Tibial nerve (tissue), 4 donors: ENCODE measurements around the gene GMEB2. TPM values are rescaled to one million over a fixed set of nuclear protein-coding genes. Genes with fewer than 3 reads are reported as not detected.
"Not testable (repeated sequence)": the region's sequence is repeated elsewhere in the genome, so short reads cannot be mapped to it uniquely, and the experiment has no call there.

ENCODE experiments used
- DNase-seq, 2 donors: peaks; one replicate each; pipeline ENCODE4 v3.0.0-alpha.2; 2019; ENCODE audit warnings: low spot score in 2 of 2
- H3K27ac ChIP-seq, 4 donors: fragments of 200-600 bp; sonication (generic) in 3 of 4; one replicate each; pipeline ENCODE4 v1.5.1; 2017 to 2019; ENCODE audit warnings: mild to moderate bottlenecking in 1 of 4
- H3K27me3 ChIP-seq, 2 donors: fragments of 200-600 bp; sonication (generic) in 1 of 2; one replicate each; pipeline versions ENCODE4 v1.5.1 to v1.6.0; 2017 to 2019
- H3K36me3 ChIP-seq, 3 donors: fragments of 200-600 bp; sonication (generic); one replicate each; pipeline ENCODE4 v1.5.1; 2018 to 2019
- H3K4me1 ChIP-seq, 4 donors: fragments of 200-600 bp; sonication (generic) in 3 of 4; one replicate each; pipeline ENCODE4 v1.5.1; 2017 to 2019
- H3K4me3 ChIP-seq, 4 donors: fragments of 200-600 bp; sonication (generic) in 3 of 4; one replicate each; pipeline ENCODE4 v1.5.1; 2017 to 2019; ENCODE audit warnings: mild to moderate bottlenecking in 1 of 4, moderate library complexity in 1 of 4
- H3K9me3 ChIP-seq, 4 donors: fragments of 200-600 bp; sonication (generic) in 3 of 4; one replicate each; pipeline ENCODE4 v1.5.1; 2017 to 2019
- EP300 ChIP-seq, 2 donors: sonication (generic); formaldehyde crosslinking; IDR thresholded peaks; one replicate each; pipeline ENCODE4 v1.6.1; 2017; ENCODE audit warnings: antibody characterized with exemption in 2 of 2, mild to moderate bottlenecking in 1 of 2
- POLR2A ChIP-seq, 2 donors: fragments of 450-650 bp; IDR thresholded peaks; one replicate each; pipeline ENCODE4 v1.6.1; 2017; ENCODE audit warnings: antibody characterized with exemption in 2 of 2, mild to moderate bottlenecking in 2 of 2, moderate library complexity in 2 of 2
- WGBS, 2 donors: methylation state at CpG; one replicate each; pipeline ENCODE4 v1.1.5; 2018; 5-methylcytosine and 5-hydroxymethylcytosine counted together
- total RNA-seq, 4 donors: library from RNA; depleted of rRNA; stranded (reverse); fragments of >200 nt; gene quantifications; one replicate each; pipeline ENCODE4 v1.1.0, GENCODE V29; 2016
- TF ChIP-seq, protein P1 (sequence below), 5 experiments: fragments of 200-600 bp in 3 of 5; fragments of 450-650 bp in 2 of 5; sonication (generic) in 3 of 5; IDR thresholded peaks; one replicate each; pipeline ENCODE4 v1.5.1; 2016 to 2019; ENCODE audit warnings: antibody characterized with exemption in 5 of 5, mild to moderate bottlenecking in 3 of 5, moderate library complexity in 2 of 5

Gene GMEB2
- total RNA-seq, 4 donors from 2014 or later = 12.5 to 14.7 (median 13.7) TPM

DNA sequence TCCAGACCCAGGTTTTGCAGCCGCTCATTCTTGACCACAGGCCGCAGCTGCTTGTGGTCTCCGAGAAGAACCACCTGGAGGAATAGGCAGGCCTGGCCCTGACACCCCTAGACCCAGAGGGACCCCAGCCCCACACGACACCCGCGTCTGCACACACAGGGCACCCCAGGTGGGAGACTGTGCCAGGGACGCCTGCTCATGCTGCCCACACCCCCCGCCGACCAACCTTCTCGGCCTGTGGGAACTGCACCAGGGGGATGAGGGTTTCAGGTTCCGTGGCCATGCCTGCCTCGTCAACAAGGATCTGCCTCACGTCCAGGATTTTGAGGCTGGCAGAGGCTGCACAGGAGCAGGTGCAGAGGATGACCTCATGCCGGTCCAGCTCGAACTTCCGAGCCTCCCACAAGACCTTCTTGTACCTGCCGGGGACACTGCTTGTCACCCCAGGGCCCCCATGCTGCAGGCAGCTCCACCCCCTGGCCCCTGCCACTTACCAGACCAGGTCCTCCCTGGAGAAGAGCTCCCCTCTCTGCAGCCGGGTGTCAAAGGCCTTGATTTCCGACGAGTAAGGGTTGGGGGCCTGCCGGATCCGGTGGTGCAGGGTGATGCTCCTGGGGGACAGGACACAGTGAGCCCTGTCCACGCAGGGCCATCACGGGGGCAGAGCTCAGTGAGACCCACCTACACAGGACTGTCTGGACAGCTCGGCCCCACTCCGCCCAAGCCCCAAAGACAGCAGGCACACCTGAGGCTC lies 65.9 kb downstream of the GMEB2 start:
- no peak for TF ChIP-seq POLR2A (IDR thresholded peaks at IDR 0.05)
- TF ChIP-seq EP300 (IDR thresholded peaks at IDR 0.05) = no peak
- TF ChIP-seq, protein P1, sequence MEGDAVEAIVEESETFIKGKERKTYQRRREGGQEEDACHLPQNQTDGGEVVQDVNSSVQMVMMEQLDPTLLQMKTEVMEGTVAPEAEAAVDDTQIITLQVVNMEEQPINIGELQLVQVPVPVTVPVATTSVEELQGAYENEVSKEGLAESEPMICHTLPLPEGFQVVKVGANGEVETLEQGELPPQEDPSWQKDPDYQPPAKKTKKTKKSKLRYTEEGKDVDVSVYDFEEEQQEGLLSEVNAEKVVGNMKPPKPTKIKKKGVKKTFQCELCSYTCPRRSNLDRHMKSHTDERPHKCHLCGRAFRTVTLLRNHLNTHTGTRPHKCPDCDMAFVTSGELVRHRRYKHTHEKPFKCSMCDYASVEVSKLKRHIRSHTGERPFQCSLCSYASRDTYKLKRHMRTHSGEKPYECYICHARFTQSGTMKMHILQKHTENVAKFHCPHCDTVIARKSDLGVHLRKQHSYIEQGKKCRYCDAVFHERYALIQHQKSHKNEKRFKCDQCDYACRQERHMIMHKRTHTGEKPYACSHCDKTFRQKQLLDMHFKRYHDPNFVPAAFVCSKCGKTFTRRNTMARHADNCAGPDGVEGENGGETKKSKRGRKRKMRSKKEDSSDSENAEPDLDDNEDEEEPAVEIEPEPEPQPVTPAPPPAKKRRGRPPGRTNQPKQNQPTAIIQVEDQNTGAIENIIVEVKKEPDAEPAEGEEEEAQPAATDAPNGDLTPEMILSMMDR (IDR thresholded peaks at IDR 0.05) = no peak
- H3K4me1 ChIP-seq = no peaks in the 10 kb centered on the region
- peaks cover 6 to 84% (median 7%) of the 10 kb centered on the region in 3 donors for H3K36me3 ChIP-seq
- no peak for DNase-seq
- 84 to 91% methylated on average over 14 to 22 of the region's 26 CpGs for WGBS, 2 donors
- no peaks in the 10 kb centered on the region for H3K27me3 ChIP-seq
- H3K27ac ChIP-seq = no peak overlapping the region
- H3K9me3 ChIP-seq = no peaks in the 10 kb centered on the region
- no peak overlapping the region for H3K4me3 ChIP-seq

DNA sequence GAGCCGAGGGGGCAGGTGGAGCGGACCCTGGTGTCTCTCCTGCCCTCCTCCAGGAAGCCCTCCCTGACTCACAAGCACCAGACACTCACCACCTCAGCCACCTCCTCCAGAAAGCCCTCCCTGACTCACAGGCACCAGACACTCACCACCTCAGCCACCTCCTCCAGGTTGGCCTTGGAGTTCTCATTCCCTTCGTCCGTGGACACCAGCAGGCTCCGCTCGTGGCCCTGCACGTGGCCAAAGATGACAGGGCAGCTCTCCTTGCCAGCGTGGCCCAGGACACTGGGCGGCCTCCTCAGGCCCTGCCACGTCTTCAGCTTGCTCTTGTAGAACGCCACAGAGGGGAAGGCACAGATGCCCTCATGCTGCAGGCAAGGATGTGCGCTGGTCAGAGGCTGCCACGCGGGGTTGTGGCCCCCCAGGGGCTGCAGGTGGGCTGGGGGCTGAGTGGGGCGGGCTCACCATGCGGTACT lies 66.5 kb downstream of the GMEB2 start:
- Histone ChIP-seq H3K4me3 (no peak overlapping the region), H3K4me1 (no peaks in the 10 kb centered on the region), H3K36me3 (peaks cover 6 to 77% (median 7%) of the 10 kb centered on the region in 3 donors), H3K27ac (no peak overlapping the region), H3K27me3 (no peaks in the 10 kb centered on the region), H3K9me3 (no peaks in the 10 kb centered on the region)
- 92 to 96% methylated on average over 15 to 16 of the region's 16 CpGs for WGBS, 2 donors
- TF ChIP-seq, protein P1 (IDR thresholded peaks at IDR 0.05) = no peak
- TF ChIP-seq EP300 (IDR thresholded peaks at IDR 0.05) (no peak), POLR2A (IDR thresholded peaks at IDR 0.05) (no peak)
- DNase-seq = no peak

DNA sequence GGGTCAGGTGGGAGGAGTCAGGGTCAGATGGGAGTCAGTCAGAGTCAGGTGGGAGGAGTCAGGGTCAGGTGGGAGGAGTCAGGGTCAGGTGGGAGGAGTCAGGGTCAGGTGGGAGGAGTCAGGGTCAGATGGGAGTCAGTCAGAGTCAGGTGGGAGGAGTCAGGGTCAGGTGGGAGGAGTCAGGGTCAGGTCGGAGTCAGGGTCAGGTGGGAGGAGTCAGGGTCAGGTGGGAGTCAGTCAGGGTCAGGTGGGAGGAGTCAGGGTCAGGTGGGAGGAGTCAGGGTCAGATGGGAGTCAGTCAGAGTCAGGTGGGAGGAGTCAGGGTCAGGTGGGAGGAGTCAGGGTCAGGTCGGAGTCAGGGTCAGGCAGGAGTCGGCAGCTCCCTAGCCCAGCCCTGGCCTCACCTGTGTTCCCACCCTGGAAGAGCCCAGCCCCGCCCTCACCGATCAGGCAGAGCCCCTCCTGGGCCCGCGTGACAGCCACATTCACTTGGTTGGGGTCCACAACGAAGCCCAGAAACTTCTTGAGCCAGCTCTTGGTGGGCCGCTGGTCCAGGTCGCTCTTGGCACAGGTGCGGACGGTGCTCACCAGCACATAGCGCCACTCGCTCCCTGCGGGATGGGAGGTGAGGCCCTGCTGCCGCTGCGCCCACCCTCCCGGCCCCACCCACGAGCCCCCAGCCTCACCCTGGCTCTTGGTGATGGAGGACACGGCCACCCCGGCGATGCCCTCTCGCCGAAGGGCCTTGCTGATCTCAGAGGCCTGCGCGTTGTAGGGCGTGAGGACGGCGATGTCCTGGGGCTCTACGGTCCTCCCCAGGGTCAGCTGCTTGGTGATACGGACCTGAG lies 67.2 kb downstream of the GMEB2 start:
- not testable (repeated sequence) for DNase-seq, H3K9me3 ChIP-seq, H3K27me3 ChIP-seq, H3K4me3 ChIP-seq, H3K27ac ChIP-seq, H3K4me1 ChIP-seq
- peaks cover 6 to 71% (median 7%) of the 10 kb centered on the region in 3 donors for H3K36me3 ChIP-seq
- 94 to 97% methylated on average over 15 to 31 of the region's 31 CpGs for WGBS, 2 donors

DNA sequence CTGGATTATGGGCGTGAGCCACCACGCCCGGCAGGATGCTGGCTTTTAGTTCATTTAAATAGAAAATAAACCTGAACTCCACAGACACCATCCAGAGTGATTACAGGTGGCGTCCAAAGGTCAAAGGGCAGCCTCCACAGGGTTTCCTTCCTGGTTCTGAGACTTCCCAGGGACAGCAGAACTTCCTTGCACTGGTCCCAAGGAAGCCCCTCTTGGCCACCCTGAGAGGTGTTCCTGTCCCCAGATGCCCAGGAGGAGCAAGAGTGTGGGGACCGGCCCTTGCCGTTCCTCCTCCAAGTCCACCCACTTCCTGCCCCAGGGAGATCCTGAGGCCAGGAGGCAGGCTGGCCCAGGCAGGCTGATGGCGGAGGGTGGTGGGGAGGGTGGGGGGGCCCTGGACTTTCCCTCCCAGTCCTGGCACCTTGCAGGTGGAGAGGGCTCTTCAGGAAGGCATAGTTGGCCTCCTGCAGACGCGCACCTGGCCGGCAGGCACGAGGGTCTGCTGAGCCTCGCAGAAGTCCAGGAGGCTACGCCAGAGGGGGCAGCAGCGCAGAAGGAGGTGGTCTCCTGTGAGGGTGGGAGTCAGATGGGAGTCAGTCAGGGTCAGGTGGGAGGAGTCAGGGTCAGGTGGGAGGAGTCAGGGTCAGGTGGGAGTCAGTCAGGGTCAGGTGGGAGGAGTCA lies 68.0 kb downstream of the GMEB2 start:
- H3K4me1 ChIP-seq = peaks cover 0 to 5% (median 4%) of the 10 kb centered on the region in 4 donors
- H3K9me3 ChIP-seq = no peaks in the 10 kb centered on the region
- no peak overlapping the region for H3K27ac ChIP-seq
- DNase-seq = no peak
- no peak overlapping the region for H3K4me3 ChIP-seq
- 96 to 97% methylated on average over 14 of the region's 14 CpGs for WGBS, 2 donors
- no peaks in the 10 kb centered on the region for H3K27me3 ChIP-seq
- TF ChIP-seq POLR2A (IDR thresholded peaks at IDR 0.05) (no peak), EP300 (IDR thresholded peaks at IDR 0.05) (no peak)
- TF ChIP-seq, protein P1 (IDR thresholded peaks at IDR 0.05) = no peak
- peaks cover 6 to 63% (median 7%) of the 10 kb centered on the region in 3 donors for H3K36me3 ChIP-seq

DNA sequence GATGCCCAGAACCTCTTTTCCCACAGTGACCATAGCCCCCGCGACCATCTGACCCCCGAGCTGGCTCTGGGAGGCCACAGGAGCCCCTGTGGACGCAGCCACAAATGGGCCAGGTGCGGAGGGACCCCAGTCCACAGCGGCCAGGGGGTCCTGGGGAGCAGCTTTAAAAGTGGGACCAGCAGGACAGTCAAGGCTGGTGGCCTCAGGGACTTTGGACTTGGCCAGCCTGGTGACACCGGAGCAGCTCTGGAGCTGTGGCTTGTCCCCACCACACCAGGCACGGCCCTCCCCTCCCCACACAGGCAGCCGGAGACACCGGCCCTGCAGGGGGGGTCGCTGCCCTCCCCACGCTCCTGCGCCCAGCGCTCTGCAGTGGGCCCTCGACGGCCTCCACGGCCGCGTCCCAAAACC lies 69.4 kb downstream of the GMEB2 start:
- Histone ChIP-seq H3K4me3 (no peak overlapping the region), H3K27ac (no peak overlapping the region), H3K27me3 (no peaks in the 10 kb centered on the region), H3K9me3 (no peaks in the 10 kb centered on the region), H3K4me1 (peaks cover 0 to 19% (median 12%) of the 10 kb centered on the region in 4 donors), H3K36me3 (peaks cover 1 to 49% (median 4%) of the 10 kb centered on the region in 3 donors)
- no peak for TF ChIP-seq POLR2A (IDR thresholded peaks at IDR 0.05)
- no peak for TF ChIP-seq EP300 (IDR thresholded peaks at IDR 0.05)
- TF ChIP-seq, protein P1 (IDR thresholded peaks at IDR 0.05) = no peak
- 85 to 86% methylated on average over 17 to 19 of the region's 19 CpGs for WGBS, 2 donors
- DNase-seq = no peak
